PC-3 (cell line): Measurements from ENCODE around the gene RASL11B.

Experiments used
- CTCF ChIP-seq: fragments of 300-600 bp; sonication (generic); conservative IDR thresholded peaks from 2 replicates; pipeline ENCODE4 v1.5.1; 2017; ENCODE audit warnings: antibody characterized with exemption, low read depth, mild to moderate bottlenecking, low read length
- EZH2 ChIP-seq: fragments of 300-600 bp; sonication (generic); IDR thresholded peaks from one replicate; pipeline ENCODE4 v1.6.1; 2017; ENCODE audit warnings: antibody characterized with exemption, mild to moderate bottlenecking, low read length; ENCODE audit not compliant: unreplicated experiment
- EZH2phosphoT487 ChIP-seq: fragments of 300-600 bp; sonication (generic); IDR thresholded peaks from 2 replicates; pipeline ENCODE4 v1.6.1; 2018; ENCODE audit warnings: mild to moderate bottlenecking, antibody characterized with exemption, low read length, borderline replicate concordance

GRCh38 chr4:52848254-52848653 lies 13.9 kb upstream of the RASL11B start:
- TF ChIP-seq CTCF, result no peak
- TF ChIP-seq EZH2, result no peak
- TF ChIP-seq EZH2phosphoT487, result no peak
